Measurements from ENCODE around the gene C16orf95.
A peak's percentile ranks its signal among the peaks of the same experiment; 100 is the strongest.
"Not testable (repeated sequence)": the region's sequence is repeated elsewhere in the genome, so short reads cannot be mapped to it uniquely, and the experiment has no call there.

Gene C16orf95

GRCh38 chr16:87316923-87317749, at the start of gene C16orf95:
TSS of gene C16orf95 (minus strand) at chr16:87317392. CDS start at chr16:87317242, 150 bp downstream.
- DNase-seq: peak; percentile 98

GRCh38 chr16:87366930-87367329, 49.7 kb upstream of the C16orf95 start:
- no peak for DNase-seq

- DNase-seq: no peak
These were observed 49.1 kb upstream of the C16orf95 start for GRCh38 chr16:87366288-87366687.

- DNase-seq: no peak
These were observed 48.0 kb upstream of the C16orf95 start for GRCh38 chr16:87365021-87365713.

GRCh38 chr16:87363771-87364455, 46.7 kb upstream of the C16orf95 start:
- no peak for DNase-seq

GRCh38 chr16:87362828-87363559, 45.8 kb upstream of the C16orf95 start:
- DNase-seq: not testable (repeated sequence)

- DNase-seq: no peak
These were observed 44.9 kb upstream of the C16orf95 start for GRCh38 chr16:87361916-87362619.

GRCh38 chr16:87360862-87361610, 43.8 kb upstream of the C16orf95 start:
- DNase-seq: no peak

- no peak for DNase-seq
These were observed 41.9 kb upstream of the C16orf95 start for GRCh38 chr16:87359121-87359520.

GRCh38 chr16:87358696-87359095, 41.5 kb upstream of the C16orf95 start:
- DNase-seq: no peak

GRCh38 chr16:87358250-87358649, 41.1 kb upstream of the C16orf95 start:
- DNase-seq: no peak

GRCh38 chr16:87356491-87356853, 39.3 kb upstream of the C16orf95 start:
- DNase-seq: no peak

GRCh38 chr16:87353613-87354012, 36.4 kb upstream of the C16orf95 start:
- no peak for DNase-seq

- no peak for DNase-seq
These were observed 35.6 kb upstream of the C16orf95 start for GRCh38 chr16:87352818-87353217.

- DNase-seq: no peak
These were observed 34.1 kb upstream of the C16orf95 start for GRCh38 chr16:87351320-87351698.

- peak; percentile 55 for DNase-seq
These were observed 33.6 kb upstream of the C16orf95 start for GRCh38 chr16:87350681-87351319.

GRCh38 chr16:87350031-87350430, 32.8 kb upstream of the C16orf95 start:
- no peak for DNase-seq

GRCh38 chr16:87348616-87349157, 31.5 kb upstream of the C16orf95 start:
- no peak for DNase-seq

- no peak for DNase-seq
These were observed 30.9 kb upstream of the C16orf95 start for GRCh38 chr16:87347932-87348615.

- no peak for DNase-seq
These were observed 29.4 kb upstream of the C16orf95 start for GRCh38 chr16:87346517-87347060.

Data from femur (tissue), 1 donor.